GM12865 (cell line): ENCODE results near the gene ATG9B.

Experiments used
- DNase-seq: peaks from one replicate; pipeline ENCODE4 v3.0.0; 2010; ENCODE audit warnings: low read depth
- H3K4me3 ChIP-seq: 2 replicates; pipeline ENCODE4 v1.5.1; 2011; ENCODE audit warnings: mild to moderate bottlenecking, low read depth, low read length, control low read depth
- TF ChIP-seq, protein P1 (sequence below): IDR thresholded peaks from 2 replicates; pipeline ENCODE4 v1.5.1; 2011; ENCODE audit warnings: low read length, control low read depth, low read depth, inconsistent platforms; ENCODE audit not compliant: insufficient read depth; ENCODE audit errors: missing control alignments

ATG9B gene, protein sequence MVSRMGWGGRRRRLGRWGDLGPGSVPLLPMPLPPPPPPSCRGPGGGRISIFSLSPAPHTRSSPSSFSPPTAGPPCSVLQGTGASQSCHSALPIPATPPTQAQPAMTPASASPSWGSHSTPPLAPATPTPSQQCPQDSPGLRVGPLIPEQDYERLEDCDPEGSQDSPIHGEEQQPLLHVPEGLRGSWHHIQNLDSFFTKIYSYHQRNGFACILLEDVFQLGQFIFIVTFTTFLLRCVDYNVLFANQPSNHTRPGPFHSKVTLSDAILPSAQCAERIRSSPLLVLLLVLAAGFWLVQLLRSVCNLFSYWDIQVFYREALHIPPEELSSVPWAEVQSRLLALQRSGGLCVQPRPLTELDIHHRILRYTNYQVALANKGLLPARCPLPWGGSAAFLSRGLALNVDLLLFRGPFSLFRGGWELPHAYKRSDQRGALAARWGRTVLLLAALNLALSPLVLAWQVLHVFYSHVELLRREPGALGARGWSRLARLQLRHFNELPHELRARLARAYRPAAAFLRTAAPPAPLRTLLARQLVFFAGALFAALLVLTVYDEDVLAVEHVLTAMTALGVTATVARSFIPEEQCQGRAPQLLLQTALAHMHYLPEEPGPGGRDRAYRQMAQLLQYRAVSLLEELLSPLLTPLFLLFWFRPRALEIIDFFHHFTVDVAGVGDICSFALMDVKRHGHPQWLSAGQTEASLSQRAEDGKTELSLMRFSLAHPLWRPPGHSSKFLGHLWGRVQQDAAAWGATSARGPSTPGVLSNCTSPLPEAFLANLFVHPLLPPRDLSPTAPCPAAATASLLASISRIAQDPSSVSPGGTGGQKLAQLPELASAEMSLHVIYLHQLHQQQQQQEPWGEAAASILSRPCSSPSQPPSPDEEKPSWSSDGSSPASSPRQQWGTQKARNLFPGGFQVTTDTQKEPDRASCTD

DNA sequence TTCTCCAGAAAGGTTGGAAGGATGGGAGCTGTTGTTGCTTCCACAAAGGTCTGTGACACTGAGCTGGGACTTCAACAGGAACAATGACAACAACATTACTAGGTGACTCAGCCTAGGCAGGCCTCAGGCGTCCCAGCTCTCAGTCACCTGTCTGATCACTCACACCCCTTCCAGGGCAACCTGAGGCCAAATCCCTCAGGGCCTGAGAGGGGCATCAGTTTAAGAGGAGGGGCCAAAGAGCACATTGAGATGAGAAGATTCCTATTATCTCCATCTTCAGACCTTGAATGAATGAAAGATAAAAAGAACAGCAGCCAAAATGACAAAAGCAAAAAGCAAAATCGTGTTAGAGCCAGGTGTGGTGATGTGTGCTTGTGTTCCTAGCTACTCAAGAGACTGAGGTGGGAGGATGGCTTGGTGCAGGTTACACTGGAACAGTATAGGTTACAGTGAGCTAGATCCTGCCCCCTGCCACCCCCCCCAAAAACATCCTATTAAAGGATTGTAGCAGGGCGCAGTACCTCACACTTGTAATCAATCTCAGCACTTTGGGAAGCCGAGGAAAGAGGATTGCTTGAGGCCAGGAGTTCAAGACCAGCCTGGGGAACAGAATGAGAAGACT is at the start of gene ATG9B:
Gene ATG9B (minus strand): TSS at position 60 of the 622 bp plus-strand sequence. CDS start 71 bp downstream, outside the sequence.
- H3K4me3 ChIP-seq, result no peak within 1 kb of the TSS
- DNase-seq, result no peak
- TF ChIP-seq, protein P1, sequence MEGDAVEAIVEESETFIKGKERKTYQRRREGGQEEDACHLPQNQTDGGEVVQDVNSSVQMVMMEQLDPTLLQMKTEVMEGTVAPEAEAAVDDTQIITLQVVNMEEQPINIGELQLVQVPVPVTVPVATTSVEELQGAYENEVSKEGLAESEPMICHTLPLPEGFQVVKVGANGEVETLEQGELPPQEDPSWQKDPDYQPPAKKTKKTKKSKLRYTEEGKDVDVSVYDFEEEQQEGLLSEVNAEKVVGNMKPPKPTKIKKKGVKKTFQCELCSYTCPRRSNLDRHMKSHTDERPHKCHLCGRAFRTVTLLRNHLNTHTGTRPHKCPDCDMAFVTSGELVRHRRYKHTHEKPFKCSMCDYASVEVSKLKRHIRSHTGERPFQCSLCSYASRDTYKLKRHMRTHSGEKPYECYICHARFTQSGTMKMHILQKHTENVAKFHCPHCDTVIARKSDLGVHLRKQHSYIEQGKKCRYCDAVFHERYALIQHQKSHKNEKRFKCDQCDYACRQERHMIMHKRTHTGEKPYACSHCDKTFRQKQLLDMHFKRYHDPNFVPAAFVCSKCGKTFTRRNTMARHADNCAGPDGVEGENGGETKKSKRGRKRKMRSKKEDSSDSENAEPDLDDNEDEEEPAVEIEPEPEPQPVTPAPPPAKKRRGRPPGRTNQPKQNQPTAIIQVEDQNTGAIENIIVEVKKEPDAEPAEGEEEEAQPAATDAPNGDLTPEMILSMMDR, result no peak

DNA sequence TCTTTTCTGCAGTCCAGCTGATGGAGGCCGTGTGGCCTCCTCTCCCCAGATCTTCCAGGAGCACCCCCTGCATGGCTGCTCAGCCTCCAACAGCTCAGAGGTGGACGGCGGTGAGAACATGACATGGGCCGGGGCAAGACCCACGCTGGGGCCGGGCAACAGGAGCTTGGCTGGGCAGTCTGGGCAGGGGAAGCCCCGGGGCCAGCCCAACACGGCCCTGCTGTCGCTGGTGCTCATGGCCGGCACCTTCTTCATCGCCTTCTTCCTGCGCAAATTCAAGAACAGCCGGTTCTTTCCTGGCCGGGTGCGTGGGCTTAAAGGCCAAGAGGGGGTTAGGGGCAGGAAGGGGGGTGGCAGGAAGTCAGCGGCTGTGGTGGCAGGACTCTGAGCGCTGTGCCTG is 49.7 kb upstream of the ATG9B start:
- no peak for DNase-seq
- TF ChIP-seq, protein P1, result no peak
- H3K4me3 ChIP-seq, result no peak overlapping the region

DNA sequence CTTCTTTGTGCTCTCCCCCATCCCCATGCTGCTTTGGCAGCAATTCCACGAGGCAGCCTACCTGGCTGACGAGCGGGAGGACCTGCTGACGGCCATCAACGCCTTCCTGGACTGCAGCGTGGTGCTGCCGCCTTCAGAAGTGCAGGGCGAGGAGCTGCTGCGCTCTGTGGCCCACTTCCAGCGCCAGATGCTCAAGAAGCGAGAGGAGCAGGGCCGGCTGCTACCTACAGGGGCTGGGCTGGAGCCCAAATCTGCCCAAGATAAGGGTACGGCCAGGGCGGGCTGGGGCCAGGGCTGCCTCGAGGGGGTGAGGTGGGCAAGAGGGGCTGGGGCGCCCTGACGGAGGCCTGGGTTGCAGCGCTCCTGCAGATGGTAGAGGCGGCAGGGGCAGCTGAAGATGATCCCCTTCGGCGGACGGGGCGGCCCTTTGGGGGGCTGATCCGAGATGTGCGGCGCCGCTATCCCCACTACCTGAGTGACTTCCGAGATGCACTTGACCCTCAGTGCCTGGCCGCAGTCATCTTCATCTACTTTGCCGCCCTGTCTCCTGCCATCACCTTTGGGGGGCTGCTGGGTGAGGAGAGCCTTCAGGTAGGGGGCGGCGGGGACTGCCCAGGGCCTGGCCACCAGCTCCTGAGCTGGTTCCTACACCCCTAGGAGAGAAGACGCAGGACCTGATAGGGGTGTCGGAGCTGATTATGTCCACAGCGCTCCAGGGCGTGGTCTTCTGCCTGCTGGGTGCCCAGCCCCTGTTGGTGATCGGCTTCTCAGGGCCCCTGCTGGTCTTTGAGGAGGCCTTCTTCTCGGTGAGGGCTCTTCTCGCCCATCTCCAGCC is 47.0 kb upstream of the ATG9B start:
- TF ChIP-seq, protein P1, result no peak
- H3K4me3 ChIP-seq, result no peak overlapping the region
- DNase-seq, result no peak

DNA sequence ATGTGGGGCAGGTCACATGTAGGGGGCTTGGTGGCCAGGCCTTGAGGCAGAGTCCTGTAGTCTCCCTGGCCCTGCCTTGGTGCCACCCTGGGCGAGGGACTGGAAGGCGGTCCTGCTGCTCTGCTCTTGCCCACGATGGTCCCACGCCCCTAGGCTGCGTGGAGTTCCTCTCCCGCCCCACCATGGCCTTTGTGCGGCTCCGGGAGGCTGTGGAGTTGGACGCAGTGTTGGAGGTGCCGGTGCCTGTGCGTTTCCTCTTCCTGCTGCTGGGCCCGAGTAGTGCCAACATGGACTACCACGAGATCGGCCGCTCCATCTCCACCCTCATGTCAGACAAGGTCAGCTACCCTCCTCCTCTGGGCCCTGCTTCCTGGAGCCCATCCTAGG is 46.3 kb upstream of the ATG9B start:
- DNase-seq, result no peak
- H3K4me3 ChIP-seq, result no peak overlapping the region
- TF ChIP-seq, protein P1, result no peak

DNA sequence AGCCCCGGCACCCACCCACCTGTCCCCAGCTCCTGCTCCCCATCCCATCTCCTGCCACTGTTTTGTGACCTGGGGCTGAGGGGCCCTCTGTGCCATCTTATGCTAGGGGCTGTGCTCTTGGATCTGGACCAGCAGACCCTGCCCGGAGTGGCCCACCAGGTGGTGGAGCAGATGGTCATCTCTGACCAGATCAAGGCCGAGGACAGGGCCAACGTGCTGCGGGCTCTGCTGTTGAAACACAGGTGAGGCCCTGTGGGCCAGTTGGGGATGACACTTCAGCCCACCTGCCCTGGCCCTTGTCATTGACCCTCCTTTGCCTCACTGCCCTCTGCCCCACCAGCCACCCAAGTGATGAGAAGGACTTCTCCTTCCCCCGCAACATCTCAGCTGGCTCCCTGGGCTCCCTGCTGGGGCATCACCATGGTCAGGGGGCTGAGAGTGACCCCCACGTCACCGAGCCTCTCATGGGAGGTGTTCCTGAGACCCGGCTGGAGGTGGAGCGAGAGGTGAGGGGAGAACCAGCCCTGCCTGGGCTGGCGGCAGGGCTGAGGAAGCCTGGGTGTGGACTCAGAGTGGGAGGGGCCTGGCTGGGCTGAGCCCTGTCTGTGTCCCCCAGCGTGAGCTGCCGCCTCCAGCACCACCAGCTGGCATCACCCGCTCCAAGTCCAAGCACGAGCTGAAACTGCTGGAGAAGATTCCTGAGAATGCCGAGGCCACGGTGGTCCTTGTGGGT is 45.7 kb upstream of the ATG9B start:
- TF ChIP-seq, protein P1, result no peak
- DNase-seq, result no peak
- no peak overlapping the region for H3K4me3 ChIP-seq
